Measurements from ENCODE around the gene TK2. TPM values are rescaled to one million over a fixed set of nuclear protein-coding genes. Genes with fewer than 3 reads are reported as not detected.

TK2 gene
- total and polyA plus RNA-seq, 9 of the 15 experiments (the other 6 are each of a cell fraction or from before 2014, with no cell fraction given): 1.1 to 10.2 (median 5.3) TPM

- TF ChIP-seq CTCFL (IDR thresholded peaks at IDR 0.05; ENCODE audit: borderline replicate concordance, insufficient read depth, low read depth, low read length, poor library complexity, severe bottlenecking) (no peak), SP2 (IDR thresholded peaks at IDR 0.05; ENCODE audit: extremely low read depth, low read depth, low read length, poor library complexity, severe bottlenecking) (no peak), NELFE (IDR thresholded peaks at IDR 0.05; ENCODE audit: insufficient read depth, insufficient read length) (no peak), THRB (CRISPR knock-in tag; conservative IDR thresholded peaks at IDR 0.05) (0 out of 2 replicates have a peak, but pooled peaks have one; percentile 28), HNRNPH1 (optimal IDR thresholded peaks at IDR 0.05; ENCODE audit: low read depth, low read length) (no peak), HDAC6 (IDR thresholded peaks at IDR 0.05; ENCODE audit: low read depth, low read length) (no peak), ARID4B (CRISPR knock-in tag; IDR thresholded peaks at IDR 0.05) (peak; percentile 94), PTBP1 (IDR thresholded peaks at IDR 0.05; ENCODE audit: low read depth, low read length) (no peak), ETS2 (tag; IDR thresholded peaks at IDR 0.05; ENCODE audit: borderline replicate concordance, poor library complexity, severe bottlenecking) (no peak), TARDBP (IDR thresholded peaks at IDR 0.05) (no peak), TRIM24 (IDR thresholded peaks at IDR 0.05) (peak in 1 of 2 experiments; percentile 54; a peak in 1 of 4 replicates), TGIF2 (CRISPR knock-in tag; IDR thresholded peaks at IDR 0.05) (no peak), STAT6 (CRISPR knock-in tag; IDR thresholded peaks at IDR 0.05) (peak; percentile 75; the same call in 1 of the 2 replicates), SRSF3 (IDR thresholded peaks at IDR 0.05; ENCODE audit: insufficient read depth, low read length) (no peak), ZNF224 (CRISPR knock-in tag; IDR thresholded peaks at IDR 0.05) (peak; percentile 93; the same call in 1 of the 2 replicates)
These were observed 2.6 kb upstream of the TK2 start, which contains the start of gene CKLF (continued) for GRCh38 chr16:66552286-66553177.
